HL-60/S4 (cell line): ENCODE results near the gene ZDHHC3.

Source experiments
- in situ Hi-C: fragments of 300-500 bp; cut with MboI; formaldehyde crosslinking; loops from 2 replicates; pipeline ENCODE4 v1.14.3; 2022; ENCODE audit warnings: low sequenced_read_pairs

The ZDHHC3 gene

DNA sequence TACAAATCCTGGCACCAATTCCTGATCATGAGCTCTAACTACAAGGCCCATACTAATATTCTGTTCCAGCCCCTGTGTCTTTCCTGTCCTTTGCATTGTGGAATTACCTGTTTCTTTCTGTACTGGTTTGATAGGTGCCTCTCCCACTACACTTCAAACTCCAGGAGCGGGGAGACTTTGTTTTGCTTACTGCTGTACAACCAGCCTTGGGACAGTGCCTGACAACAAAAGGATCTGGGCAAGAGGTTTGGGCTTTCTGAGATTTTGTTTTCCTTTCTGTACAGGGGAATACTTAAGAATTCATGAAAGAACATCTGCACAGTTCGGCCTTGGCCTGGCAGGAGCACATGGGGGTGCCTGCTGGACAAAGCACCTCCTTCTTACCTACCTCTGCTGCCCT, 45.1 kb downstream of the ZDHHC3 start:
- in situ Hi-C loops = no loop called here

- in situ Hi-C loops = no loop called here
Observed at GRCh38 chr3:44929782-44930181, 46.2 kb downstream of the ZDHHC3 start.

- in situ Hi-C loops = no loop called here
Observed at GRCh38 chr3:44927371-44927770, 48.6 kb downstream of the ZDHHC3 start.

- in situ Hi-C loops = no loop called here
Observed at GRCh38 chr3:44926921-44927320, 49.1 kb downstream of the ZDHHC3 start.

DNA sequence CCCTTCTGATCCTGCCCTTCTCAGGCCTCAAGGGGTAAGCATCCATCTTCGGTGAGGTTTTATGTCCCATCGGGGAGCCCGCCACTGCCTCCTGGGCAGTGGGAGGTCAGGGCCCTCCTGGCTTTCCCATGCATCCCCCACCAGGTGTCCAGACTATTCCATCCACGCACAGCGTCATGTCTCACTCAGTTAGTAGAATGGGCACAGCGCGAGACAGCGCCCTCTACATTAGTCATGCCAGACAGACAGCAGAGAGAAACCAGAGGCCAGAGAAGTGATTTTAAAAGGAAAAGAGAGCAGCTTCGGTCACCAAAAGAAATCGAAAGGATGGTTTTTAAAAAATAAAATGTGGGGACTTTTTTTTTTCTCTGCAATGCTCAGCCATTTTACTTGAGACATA, 49.8 kb downstream of the ZDHHC3 start:
- in situ Hi-C loops = no loop called here

- in situ Hi-C loops = no loop called here
Observed at GRCh38 chr3:44924457-44925084, 51.4 kb downstream of the ZDHHC3 start.

GRCh38 chr3:44923632-44924456, 52.1 kb downstream of the ZDHHC3 start:
- in situ Hi-C loops = no loop called here

- in situ Hi-C loops = no loop called here
Observed at GRCh38 chr3:44920081-44920480, 55.9 kb downstream of the ZDHHC3 start.

- in situ Hi-C loops = no loop called here
Observed at GRCh38 chr3:44918581-44918980, 57.4 kb downstream of the ZDHHC3 start.

DNA sequence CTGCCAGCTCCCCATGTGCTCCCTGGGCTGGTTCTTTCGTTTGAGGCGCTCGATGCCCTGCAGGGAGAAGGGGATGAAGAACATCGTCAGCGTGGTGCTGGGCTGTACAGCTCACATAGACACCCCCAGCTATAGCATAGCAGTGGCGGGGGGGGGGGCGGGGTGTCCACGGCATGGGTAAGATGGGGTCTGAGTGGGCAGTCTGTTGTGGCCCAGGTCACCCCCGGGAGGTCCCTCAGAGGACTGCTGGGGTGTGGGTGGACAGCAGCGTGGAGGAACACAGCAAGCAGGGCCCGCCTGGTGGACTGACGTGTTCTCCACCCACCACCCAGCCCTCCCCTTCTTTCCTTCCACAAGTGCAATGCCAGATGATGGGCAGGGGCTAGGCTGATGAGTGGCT, 57.9 kb downstream of the ZDHHC3 start:
- in situ Hi-C loops = no loop called here

DNA sequence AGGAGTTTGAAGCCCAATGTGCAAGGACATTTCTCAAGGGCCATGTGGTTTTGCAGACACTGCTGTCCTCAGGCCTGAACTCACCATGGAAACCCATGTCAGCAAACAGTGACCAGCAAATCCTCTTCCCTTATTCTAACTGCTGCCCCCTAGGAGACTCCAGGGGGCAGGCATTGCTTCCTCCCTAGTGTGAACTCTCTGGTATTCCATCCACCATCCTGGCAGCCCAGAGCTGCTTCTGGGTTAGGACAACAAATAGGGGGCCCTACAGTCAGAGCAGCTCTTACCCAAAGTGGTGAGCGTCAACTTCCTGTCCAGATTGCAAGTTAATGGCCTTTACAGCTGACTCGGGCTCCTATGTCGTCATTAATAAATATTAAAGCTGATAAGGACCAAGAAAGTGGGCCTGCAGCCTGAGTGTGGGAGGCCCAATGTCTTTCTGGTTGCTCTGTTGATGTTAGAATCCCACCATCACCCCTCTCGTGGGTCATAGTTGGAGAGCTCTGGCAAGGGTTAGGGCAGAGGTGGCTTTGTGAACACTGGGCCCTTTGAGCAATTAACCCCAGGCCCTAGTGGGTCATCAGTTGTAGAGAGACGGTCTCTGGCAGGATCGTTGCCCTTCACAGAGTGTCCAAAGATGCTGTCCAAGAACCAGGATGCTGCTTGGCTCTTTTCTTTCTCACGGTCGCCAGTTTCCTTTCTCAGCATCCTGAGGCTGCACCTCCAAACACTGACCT, 60.1 kb downstream of the ZDHHC3 start:
- in situ Hi-C loops = no loop called here

- in situ Hi-C loops = no loop called here
Observed at GRCh38 chr3:44914936-44915335, 61.0 kb downstream of the ZDHHC3 start.

GRCh38 chr3:44913868-44914468, 62.0 kb downstream of the ZDHHC3 start:
- in situ Hi-C loops = no loop called here

- in situ Hi-C loops = no loop called here
Observed at GRCh38 chr3:44910693-44911092, 65.3 kb downstream of the ZDHHC3 start.

GRCh38 chr3:44909063-44909462, 66.9 kb downstream of the ZDHHC3 start:
- in situ Hi-C loops = no loop called here

- in situ Hi-C loops = no loop called here
Observed at GRCh38 chr3:44907612-44908011, 68.4 kb downstream of the ZDHHC3 start.

DNA sequence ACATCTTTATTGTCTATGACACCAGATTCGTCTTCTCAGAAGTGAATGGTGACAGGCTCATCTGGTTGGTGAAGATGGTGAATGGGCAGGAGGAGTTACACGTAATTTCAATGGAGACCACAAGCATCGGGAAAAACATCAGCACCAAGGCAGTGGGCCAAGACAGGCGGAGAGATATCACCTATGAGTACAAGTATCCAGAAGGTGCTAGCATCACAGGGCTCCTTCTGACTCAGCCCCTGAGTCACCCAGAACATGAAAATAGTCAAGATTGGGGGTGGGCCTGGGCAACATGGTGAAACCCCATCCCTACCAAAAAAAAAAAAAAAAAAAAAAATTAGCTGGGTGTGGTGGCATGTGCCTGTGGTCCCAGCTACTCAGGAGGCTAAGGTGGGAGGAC, 69.0 kb downstream of the ZDHHC3 start:
- in situ Hi-C loops = no loop called here

DNA sequence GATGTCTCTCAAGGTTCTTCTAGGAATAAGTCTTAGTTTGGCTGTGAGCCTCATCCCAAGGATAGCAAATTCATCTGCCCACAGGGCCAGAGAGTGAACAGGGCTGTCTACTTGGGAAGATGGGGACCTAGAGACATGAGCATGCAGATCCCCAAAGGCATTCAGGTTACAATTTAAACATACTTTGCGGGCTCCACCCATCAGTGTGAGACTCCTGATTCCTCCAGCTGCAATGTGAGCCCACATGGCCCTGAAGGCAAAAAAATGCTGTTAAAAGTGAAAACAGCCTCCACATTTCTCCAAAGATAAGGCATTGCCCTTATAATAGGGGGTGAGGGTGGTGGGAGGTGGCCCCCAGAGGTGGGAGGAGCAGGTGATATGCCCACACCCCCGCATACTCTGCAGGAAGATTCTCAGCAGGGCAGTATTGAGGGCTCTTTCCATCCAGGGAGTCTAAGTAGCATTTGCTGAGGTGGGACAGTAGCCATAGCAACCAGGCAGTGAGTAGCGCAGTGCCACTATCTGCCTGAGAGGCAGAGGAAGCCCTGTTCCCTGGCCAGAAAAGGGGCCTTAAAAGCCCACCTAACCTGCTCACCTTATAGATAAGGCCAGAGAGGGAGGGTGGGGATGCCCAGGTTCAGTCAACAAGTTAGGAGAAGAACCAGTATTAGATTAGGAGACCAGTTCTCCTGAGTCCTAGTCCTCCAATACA, 70.4 kb downstream of the ZDHHC3 start:
- in situ Hi-C loops = no loop called here

DNA sequence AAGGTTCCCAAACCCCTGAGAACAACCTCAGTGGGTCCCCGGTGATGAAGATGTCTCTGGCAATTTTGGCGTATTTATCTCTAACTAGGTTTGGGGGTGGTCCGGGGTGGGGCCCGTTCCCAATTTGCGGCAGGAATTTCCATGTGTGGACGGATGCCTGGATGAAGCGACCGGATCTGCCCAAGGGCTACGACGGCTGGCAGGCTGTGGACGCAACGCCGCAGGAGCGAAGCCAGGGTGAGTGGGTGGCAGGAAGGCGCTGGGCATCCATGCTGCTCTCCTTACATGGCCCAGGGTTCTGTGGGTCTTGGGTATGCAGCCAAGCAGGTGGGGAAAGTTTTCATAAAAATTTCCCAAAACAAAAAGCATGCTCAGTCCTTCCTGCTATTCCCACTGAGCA, 72.2 kb downstream of the ZDHHC3 start:
- in situ Hi-C loops = no loop called here

DNA sequence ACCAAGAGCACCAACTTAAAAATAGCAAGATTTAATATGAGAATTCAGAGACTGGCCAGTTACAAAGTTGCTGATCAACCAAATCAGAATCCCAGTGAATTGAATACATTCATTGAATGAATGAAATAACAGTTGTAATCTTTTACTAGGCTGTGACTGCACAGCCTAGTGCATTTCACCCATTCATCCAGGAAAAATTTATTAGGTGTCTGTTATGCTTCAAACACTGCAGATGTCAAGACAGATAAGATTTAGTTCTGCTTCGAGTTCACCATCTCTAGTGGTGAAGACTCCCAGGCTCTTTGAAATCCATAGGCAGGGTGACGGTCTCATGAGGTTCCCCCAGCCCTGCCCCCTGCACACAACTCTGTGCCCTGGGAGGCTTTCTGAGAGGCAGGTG, 72.7 kb downstream of the ZDHHC3 start:
- in situ Hi-C loops = no loop called here

GRCh38 chr3:44902628-44903027, 73.3 kb downstream of the ZDHHC3 start:
- in situ Hi-C loops = no loop called here
